ENCODE results near the gene ADAMTSL1. TPM values are rescaled to one million over a fixed set of nuclear protein-coding genes. Genes with fewer than 3 reads are reported as not detected.

ADAMTSL1 gene
- total and polyA plus RNA-seq, 2 donors from 2014 or later = 3.0 to 27.3 TPM

DNA sequence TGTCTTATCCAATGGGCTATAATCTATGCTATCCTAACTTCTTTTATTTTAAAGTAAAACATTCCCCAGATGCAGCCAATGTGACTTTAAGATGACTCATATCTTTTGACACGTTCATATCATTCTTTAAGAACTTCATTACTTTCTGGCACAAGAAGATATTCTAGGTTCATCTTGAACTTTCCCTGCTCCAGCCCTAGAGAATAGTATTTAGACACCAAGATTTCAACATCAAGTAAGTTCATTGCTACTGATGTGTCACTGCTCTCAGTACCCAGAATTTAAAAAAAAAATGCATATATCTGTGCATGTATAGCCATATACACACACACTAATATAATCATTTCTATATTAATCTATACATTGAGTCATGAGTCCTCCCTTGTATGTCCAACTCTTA, 383.8 kb downstream of the ADAMTSL1 start:
- H3K4me3 ChIP-seq (ENCODE audit: low read length in 3 of 3) = no peak overlapping the region
- DNase-seq (no peak), FAIRE-seq (no peak)
- intact Hi-C loops (cut with DNase I) = no loop called here
- no peak overlapping the region for H3K9ac ChIP-seq (ENCODE audit: low read length in 3 of 3)
- TF ChIP-seq, protein P1, sequence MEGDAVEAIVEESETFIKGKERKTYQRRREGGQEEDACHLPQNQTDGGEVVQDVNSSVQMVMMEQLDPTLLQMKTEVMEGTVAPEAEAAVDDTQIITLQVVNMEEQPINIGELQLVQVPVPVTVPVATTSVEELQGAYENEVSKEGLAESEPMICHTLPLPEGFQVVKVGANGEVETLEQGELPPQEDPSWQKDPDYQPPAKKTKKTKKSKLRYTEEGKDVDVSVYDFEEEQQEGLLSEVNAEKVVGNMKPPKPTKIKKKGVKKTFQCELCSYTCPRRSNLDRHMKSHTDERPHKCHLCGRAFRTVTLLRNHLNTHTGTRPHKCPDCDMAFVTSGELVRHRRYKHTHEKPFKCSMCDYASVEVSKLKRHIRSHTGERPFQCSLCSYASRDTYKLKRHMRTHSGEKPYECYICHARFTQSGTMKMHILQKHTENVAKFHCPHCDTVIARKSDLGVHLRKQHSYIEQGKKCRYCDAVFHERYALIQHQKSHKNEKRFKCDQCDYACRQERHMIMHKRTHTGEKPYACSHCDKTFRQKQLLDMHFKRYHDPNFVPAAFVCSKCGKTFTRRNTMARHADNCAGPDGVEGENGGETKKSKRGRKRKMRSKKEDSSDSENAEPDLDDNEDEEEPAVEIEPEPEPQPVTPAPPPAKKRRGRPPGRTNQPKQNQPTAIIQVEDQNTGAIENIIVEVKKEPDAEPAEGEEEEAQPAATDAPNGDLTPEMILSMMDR (IDR thresholded peaks at IDR 0.05; ENCODE audit: borderline replicate concordance, extremely low read depth, insufficient read depth) = no peak
- H3K9me3 ChIP-seq (ENCODE audit: control insufficient read depth in 2 of 3, insufficient read depth in 1 of 3, low read length in 3 of 3) = no peaks in the 10 kb centered on the region
- H3K27ac ChIP-seq (ENCODE audit: low read depth in 2 of 2, low read length in 2 of 2) = no peak overlapping the region
- H3K27me3 ChIP-seq (ENCODE audit: control insufficient read depth, insufficient read depth, low read length) = no peaks in the 10 kb centered on the region
- no peaks in the 10 kb centered on the region for H3K36me3 ChIP-seq (ENCODE audit: control insufficient read depth in 2 of 3, insufficient read depth in 3 of 3, low read length in 3 of 3)
- H3K4me1 ChIP-seq (ENCODE audit: control insufficient read depth in 2 of 3, insufficient read depth in 2 of 3, low read depth in 1 of 3, low read length in 3 of 3) = peaks cover 0 to 8% (median 4%) of the 10 kb centered on the region in 3 donors

DNA sequence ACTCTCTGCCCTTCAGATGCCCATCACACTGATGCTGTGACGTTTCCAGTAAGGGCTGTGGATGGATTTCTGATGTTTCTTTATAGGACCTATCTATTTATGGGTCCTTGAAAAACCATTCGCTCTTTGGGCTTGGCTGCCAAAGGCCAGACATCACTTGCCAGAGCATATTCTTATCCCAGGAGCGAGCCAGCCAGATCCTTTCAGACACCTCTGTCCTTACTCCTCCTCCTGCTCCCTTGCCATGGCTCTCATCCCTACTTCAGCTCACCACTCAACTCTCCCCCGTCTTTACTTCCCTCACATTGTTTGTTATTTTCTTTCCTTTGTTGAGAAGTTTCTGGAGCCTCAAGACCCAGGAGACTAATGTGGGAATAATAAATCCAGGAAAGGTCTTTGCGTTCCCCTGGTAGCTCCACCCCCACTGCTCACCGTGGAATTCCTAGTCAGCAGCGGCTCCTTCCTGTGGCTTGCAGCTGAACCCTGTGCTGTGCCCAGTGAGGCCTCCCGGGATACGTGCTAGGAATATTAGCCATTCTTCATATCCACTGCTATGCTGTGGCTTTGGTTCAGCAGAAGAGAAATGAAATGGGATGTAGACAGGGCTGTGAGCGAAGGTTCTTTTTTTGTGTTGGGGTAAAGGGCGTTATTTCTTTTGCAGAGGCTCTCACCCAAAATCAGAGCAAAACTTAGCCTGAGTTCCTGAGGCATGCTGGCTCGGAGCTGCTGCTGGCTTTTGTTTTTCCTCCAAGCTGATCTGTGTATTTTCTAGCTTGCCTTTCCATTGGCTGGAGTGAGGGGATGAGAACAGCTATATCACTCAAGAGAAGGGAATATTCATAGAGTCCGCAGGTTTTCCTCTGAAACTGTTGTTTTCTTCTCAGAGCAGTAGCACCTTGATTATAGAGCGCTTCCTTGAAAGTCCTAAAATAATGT, 387.9 kb downstream of the ADAMTSL1 start:
- intact Hi-C loops (cut with DNase I) = no loop called here
- TF ChIP-seq, protein P1 (IDR thresholded peaks at IDR 0.05; ENCODE audit: borderline replicate concordance, extremely low read depth, insufficient read depth) = no peak
- H3K4me3 ChIP-seq (ENCODE audit: low read length in 3 of 3) = no peak overlapping the region
- no peak overlapping the region for H3K9ac ChIP-seq (ENCODE audit: low read length in 3 of 3)
- H3K9me3 ChIP-seq (ENCODE audit: control insufficient read depth in 2 of 3, insufficient read depth in 1 of 3, low read length in 3 of 3) = no peaks in the 10 kb centered on the region
- H3K36me3 ChIP-seq (ENCODE audit: control insufficient read depth in 2 of 3, insufficient read depth in 3 of 3, low read length in 3 of 3) = no peaks in the 10 kb centered on the region
- DNase-seq = peak in 4 of 5 donors; percentile 67 to 84 (median 76)
- FAIRE-seq = no peak
- no peaks in the 10 kb centered on the region for H3K27me3 ChIP-seq (ENCODE audit: control insufficient read depth, insufficient read depth, low read length)
- H3K27ac ChIP-seq (ENCODE audit: low read depth in 2 of 2, low read length in 2 of 2) = no peak overlapping the region
- H3K4me1 ChIP-seq (ENCODE audit: control insufficient read depth in 2 of 3, insufficient read depth in 2 of 3, low read depth in 1 of 3, low read length in 3 of 3) = peaks cover 0 to 8% (median 4%) of the 10 kb centered on the region in 3 donors

DNA sequence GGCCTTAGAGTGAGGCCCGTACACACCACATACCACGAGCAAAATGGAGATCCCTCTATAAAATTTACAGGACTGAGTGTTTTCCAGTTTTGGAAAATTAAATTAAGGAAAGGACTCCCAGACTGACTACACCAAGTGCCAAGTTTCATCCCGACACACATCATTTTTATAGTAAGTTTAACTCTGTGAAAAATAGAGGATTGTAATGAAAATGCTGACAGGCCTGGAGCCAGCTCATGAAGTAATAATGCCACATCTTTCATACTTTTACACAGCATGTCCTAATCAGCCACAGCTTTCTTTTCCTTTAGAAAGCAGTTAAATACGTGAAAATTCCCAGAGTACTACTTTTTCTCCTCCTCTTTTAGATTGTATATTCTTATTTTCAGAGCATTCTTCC, 389.8 kb downstream of the ADAMTSL1 start:
- FAIRE-seq (no peak), DNase-seq (no peak)
- Histone ChIP-seq H3K9ac (ENCODE audit: low read length in 3 of 3) (no peak overlapping the region), H3K4me1 (ENCODE audit: control insufficient read depth in 2 of 3, insufficient read depth in 2 of 3, low read depth in 1 of 3, low read length in 3 of 3) (peaks cover 0 to 8% (median 4%) of the 10 kb centered on the region in 3 donors), H3K27me3 (ENCODE audit: control insufficient read depth, insufficient read depth, low read length) (no peaks in the 10 kb centered on the region), H3K27ac (ENCODE audit: low read depth in 2 of 2, low read length in 2 of 2) (no peak overlapping the region), H3K9me3 (ENCODE audit: control insufficient read depth in 2 of 3, insufficient read depth in 1 of 3, low read length in 3 of 3) (peaks cover 0 to under 1% (median 0%) of the 10 kb centered on the region in 3 donors), H3K4me3 (ENCODE audit: low read length in 3 of 3) (no peak overlapping the region), H3K36me3 (ENCODE audit: control insufficient read depth in 2 of 3, insufficient read depth in 3 of 3, low read length in 3 of 3) (no peaks in the 10 kb centered on the region)
- TF ChIP-seq, protein P1 (IDR thresholded peaks at IDR 0.05; ENCODE audit: borderline replicate concordance, extremely low read depth, insufficient read depth) = no peak
- intact Hi-C loops (cut with DNase I) = no loop called here
